DMS79 (cell line): ENCODE data around the gene GGT7.
"Not testable (repeated sequence)": the region's sequence is repeated elsewhere in the genome, so short reads cannot be mapped to it uniquely, and the experiment has no call there.

Experiments used
- DNase-seq: peaks from one replicate; lab custom pipeline; 2025; lab: John Stamatoyannopoulos, UW

GGT7 gene

DNA sequence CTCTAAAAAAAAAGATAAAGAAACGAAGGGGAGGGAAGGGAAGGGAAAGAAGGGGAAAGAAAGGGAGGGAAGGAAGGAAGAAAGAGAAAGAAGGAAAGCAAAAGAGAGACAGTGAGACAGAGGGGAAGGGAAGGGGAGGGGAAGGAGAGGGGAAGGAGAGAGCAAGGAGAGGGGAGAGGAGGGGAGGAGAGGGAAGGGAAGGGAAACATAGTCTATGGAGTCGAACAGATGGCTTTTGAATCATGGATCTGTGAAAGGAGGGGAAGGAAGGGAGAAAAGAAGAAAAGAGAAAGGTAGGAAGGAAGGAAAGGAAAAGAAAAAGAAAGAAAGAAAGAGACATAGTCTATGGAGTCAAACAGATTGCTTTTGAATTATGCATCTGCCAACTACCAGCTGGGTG is 30.5 kb downstream of the GGT7 start:
- DNase-seq, result no peak

DNA sequence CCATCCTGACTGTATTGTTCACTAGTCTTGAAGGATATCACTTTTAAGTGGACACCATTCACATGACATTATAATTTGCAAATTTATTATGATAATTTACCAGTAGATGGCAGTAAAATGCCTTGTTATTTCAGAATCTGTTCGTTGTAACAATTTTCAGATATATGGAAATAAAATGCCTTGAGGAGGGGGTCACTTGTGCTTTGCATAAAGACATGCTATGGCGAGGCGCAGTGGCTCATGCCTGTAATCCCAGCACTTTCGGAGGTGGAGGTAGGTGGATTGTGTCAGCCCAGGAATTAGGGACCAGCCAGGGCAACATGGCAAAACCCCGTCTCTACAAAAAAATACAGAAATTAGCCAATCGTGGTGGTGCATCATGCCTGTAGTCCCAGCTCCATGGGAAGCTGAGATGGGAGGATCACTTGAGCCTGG is 38.2 kb downstream of the GGT7 start:
- peak; percentile 23 for DNase-seq

DNA sequence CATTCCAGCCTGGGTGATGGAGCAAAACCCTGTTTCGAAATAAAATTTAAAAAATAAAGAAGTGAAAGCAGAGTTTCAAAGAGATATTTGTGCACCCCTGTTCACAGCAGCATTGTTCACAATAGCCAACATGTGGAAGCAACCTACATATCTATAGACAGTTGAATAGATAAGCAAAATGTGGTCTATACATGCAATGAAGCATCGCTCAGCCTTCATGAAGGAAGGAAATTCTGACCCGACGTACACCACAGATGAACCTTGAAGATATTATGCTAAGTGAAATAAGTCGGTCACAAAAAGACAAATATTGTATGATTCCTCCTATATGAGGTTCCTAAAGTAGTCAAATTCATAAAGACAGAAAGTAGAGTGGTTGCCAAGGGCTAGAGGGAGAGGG is 40.7 kb downstream of the GGT7 start:
- DNase-seq, result no peak

DNA sequence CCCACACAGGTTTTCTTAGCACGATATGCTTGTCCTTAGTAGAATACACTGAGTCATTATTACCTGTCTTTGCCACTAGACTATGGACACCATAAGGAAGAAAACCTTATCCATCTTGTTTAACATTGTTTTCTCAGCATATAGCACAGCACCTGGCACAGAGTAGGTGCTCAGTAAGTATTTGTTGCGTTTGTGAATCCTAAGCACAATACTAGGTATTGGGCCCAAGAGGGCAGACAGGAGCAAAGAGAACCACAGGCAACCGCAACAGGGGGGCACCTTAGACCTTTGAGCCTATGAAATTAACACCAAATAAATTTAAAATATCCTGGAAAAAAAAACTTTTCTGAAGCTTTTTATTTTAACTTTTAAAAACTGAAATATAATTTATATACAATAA is 43.5 kb downstream of the GGT7 start:
- no peak for DNase-seq

DNA sequence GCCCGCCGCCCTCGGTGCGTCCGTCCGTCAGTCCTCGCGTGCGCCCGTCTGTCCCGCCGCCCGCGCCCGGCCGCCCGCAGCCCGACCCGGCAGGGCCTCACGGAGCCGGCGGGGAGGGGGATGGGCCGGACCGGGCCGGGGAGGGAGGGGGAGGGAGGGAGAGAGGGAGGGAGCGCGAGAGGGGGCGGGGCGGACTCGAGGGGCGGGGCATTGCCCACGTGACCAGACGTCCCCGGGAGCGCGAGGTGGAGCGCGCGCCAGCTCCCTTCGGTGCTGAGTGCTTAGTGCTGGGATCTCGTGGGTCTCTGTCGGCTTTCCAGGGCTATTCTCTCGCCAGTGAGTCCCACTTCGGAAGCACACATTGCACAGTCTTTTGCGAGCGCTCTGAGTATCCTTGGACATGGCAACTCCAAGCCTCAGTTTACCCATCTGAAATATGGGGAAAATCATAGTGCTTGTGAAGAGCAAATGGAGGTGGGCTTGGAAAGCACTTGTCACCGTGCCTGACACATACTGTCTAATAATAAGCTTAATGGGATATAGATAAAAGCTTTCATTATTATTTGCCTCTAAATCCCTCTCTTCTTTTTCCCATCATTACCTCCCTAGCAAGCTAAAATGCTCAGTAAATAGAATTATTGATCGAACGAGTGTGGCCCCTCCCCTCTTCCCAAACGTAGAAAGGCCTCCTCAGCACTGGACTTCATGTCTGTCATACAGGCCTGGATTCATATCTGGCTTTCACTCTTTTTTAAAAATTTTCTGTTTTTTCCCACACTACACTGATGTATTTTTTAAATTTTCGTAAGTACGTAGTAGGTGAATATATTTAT is 46.9 kb downstream of the GGT7 start, which contains the start of gene NCOA6:
Gene NCOA6, minus strand, starts transcription at position 122 of the 833 bp plus-strand sequence. CDS start 43,296 bp downstream, outside the sequence.
- peak; percentile 30 for DNase-seq

DNA sequence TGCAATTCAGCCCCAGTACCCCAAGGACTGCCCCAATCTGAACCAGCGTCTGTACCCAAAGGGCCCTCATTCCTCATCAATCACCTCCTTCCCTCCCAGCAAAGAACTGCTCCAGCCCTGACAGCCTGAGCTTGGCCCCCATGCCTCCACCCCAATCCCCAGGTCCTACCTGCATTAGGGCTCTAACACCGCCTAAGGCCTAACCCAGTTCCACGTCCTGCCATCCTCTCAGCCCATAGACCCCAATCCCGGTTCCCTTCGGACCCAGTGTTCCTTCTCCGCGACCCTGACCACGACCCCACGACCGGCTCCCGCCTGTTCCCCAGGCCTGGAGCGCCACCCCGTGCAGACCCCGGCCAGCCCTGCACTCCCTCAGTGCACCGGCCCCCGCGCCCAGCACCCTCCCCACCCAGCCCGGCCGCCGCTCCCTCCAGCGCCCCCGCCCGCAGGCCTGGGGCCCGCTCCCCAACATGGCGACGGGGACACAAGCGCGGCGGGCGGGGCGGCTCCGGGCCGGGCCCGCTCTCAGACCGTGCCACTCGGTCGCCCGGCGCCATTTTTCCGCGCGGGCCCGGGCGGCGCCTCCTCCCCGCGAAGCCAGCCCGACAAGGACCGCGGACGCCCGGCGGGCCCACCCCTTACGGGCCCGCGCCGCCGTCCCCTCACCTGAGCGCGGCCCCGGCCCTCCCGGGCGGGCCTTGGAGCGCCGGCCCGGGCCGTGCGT is 47.7 kb downstream of the GGT7 start:
- peak; percentile 21 for DNase-seq

DNA sequence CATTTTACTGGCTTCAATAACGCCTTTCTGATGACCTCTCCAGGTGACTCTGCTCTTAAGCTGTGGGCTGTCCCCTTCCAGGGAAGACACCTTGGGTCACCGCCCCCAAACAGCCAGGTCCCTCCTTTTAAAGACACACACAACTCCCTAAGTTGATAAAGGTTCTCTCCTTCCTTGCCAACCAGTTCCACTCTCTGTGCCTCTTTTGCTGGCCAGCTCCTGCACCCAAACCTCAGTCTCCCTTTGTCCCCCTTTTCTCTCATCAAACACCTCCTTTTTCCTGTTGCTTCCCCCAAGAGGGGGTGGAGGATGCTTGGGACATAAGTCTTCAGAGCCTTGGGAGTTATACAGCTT is 48.2 kb downstream of the GGT7 start:
- peak; percentile 70 for DNase-seq

DNA sequence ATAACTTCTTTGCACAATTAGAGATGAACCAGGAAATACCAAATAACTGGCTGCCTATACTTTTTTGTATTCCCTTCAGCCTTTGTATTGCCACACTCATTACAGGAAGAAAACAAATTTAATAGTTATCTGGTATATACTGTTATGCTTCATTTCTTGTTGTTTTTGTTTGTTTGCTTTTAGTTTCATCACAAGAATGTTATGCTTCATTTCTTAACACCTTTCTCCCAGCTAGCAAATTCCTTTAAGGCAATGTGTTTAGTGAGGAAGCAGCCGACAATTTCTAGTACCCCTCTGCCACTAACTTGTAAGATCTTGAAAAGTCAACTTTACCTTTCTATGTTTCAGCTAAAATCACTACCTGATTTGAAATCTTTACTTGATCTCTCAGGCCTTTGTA is 48.6 kb downstream of the GGT7 start:
- no peak for DNase-seq

DNA sequence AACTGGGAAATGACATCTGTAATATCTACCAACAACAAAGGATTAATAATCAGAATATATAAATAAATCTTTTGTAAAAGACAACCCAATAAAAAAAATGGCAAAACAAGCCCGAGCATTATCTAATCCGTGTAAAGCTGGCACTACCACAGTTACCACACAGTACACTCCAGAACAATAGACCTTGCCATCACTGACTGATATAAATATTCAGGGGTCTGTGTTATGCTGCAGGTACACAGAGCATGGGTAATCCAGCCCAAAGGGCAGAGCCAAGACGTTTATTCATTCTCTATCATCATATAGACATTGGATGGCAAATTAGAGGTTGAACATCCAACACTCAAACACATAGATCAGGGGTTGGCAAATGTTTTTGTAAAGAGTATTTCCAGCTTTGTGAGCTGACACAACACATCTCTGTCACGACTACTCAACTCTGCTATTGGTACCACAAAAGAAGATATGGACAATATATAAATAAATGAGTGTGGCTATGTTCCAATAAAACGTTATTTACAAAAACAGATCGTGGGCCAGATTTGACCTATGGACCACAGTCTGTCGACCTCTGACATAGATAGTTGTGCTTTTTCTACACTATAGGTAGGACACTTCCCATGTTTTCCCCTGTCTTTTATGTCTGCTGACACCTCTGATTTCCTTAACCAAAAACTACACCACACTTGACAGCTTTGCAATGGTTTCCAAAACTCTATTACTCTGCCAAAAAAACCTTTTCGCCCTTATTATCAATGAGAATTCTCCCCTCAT is 51.7 kb downstream of the GGT7 start:
- no peak for DNase-seq

DNA sequence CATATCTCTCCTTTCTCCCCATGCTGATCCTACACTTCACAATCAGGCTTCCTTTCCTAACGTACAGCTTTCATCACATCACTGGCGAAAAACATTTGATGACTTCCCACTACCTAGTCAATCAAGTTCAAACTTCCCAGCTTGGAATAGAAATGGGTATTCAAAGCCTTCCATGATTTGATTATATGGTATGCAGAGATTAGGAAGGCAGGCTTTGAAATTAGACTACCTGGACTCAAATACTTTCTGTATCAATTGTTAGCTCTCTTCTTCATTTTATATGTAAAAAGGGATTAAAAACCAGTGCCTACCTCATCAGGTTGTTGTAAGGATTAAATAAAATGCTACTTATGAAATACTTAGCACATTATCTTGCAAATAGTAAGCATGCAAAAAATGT is 54.9 kb downstream of the GGT7 start:
- no peak for DNase-seq

DNA sequence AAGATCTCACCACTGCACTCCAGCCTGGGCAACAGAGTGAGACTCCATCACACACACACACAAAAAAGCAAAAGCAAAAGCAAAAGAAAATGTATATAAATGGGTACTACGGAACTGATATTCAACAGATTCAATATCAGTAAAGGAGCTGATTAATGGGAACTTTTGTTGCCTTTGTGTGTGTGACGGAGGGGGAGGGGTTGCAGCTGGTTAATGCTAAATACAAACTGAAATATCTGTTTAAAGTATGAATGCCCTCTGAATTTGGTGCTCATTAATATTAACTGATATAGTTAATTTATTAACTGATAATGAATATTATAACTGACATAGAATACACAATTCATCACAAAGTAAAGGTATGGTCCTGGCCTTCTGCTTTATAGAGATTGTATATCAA is 55.6 kb downstream of the GGT7 start:
- DNase-seq, result no peak

DNA sequence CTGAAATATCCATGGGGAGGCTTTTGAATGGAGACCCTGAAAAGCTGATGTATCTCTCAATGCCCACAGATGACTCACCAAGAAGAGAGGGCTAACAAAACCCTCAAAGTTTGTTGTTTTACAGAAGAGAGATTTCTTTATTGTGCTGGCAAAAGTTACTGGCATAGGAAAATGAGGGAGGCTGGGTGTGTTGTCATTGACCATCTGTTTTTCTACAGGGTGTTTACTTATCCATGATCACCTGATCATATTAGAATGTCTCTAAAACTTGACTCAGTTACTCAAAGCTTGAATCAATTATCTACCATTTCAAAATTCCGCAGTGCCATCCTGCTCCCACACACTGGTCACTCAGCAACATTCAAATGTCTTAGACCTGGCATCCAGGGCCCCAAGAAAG is 57.0 kb downstream of the GGT7 start:
- no peak for DNase-seq

DNA sequence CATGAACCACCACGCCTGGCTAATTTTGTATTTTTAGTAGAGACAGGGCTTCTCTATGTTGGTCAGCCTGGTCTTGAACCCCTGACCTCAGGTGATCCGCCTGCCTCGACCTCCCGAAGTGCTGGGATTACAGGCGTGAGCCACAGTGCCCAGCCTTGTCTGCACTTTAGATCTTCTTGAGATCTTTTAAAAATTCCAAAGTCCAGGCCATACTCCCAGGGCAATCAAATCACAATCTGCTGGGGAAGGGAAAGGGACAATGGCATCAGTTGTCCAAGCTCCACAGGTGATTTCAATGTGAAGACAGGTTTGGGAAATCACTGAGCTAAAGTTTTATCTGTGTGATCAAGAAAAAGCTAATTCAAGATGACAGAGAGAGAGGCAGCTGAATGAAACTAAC is 64.1 kb downstream of the GGT7 start:
- no peak for DNase-seq

DNA sequence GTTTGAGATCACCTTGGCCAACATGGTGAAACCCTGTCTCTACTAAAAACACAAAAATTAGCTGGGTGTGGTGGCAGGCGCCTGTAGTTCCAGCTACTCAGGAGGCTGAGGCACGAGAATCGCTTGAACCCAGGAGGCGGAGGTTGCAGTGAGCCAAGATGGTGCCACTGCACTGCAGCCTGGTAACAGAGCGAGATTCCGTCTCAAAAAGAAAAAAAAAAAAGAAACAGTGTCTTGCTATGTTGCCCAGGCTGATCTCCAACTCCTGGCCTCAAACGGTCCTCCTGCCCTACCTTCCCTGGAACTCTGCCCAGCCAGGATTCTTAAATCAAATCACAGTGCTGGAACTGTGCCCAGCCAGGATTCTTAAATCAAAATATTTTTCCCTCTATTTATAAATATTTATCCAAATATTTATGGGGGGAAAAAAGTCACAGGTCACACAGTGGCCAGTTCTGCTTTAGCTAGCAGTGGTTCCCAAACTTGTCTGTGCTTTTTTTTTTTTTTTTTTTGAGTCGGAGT is 64.7 kb downstream of the GGT7 start:
- DNase-seq, result not testable (repeated sequence)

DNA sequence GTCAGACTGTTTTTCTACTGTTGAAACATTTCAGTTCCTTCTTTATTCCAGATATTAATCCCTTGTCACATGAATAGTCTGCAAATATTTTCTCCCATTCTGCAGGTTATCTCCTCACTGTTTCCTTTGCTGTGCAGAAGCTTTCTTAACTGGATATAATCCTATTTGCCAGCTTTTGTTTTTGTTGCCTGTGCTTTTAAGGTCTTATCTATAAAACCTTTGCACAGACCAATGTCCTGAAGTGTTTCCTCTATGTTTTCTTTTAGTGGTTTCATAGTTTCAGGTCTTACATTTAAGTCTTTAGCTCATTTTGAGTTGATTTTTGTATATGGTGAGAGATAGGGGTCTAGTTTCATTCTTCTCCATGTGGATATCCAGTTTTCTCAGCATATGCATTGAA is 66.4 kb downstream of the GGT7 start:
- DNase-seq, result no peak

DNA sequence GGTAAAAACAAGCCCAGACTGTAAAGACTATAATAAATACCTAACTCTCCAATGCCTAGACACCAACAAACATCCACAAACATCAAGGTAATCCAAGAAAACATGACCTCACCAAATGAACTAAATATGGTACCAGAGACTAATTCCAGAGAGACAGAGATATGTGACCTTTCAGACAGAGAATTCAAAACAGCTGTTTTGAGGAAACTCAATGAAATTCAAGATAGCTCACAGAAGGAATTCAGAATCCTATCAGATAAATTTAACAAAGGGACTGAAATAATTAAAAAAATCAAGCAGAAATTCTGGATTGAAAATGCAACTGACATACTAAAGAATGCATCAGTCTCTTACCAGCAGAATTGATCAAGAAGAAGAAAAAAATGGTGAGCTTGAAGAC is 73.8 kb downstream of the GGT7 start:
- no peak for DNase-seq

DNA sequence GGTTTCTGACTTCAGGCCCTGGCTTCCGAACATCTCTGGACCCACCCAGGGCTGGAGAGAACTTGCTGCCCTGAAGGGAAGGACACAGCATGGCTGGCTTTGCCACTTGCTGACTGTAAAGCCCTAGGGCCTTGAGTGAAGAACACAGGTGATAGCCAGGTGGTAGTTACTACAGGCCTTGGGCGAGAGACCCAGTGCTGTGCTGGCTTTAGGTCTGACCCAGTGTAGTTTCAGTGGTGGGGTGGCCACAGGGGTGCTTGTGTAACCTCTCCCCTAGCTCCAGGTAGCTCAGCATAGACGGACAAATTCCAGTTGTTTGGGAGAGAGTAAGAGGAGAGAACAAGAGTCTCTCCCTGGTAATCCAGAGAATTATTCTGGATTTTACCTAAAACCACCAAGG is 74.3 kb downstream of the GGT7 start:
- DNase-seq, result no peak

DNA sequence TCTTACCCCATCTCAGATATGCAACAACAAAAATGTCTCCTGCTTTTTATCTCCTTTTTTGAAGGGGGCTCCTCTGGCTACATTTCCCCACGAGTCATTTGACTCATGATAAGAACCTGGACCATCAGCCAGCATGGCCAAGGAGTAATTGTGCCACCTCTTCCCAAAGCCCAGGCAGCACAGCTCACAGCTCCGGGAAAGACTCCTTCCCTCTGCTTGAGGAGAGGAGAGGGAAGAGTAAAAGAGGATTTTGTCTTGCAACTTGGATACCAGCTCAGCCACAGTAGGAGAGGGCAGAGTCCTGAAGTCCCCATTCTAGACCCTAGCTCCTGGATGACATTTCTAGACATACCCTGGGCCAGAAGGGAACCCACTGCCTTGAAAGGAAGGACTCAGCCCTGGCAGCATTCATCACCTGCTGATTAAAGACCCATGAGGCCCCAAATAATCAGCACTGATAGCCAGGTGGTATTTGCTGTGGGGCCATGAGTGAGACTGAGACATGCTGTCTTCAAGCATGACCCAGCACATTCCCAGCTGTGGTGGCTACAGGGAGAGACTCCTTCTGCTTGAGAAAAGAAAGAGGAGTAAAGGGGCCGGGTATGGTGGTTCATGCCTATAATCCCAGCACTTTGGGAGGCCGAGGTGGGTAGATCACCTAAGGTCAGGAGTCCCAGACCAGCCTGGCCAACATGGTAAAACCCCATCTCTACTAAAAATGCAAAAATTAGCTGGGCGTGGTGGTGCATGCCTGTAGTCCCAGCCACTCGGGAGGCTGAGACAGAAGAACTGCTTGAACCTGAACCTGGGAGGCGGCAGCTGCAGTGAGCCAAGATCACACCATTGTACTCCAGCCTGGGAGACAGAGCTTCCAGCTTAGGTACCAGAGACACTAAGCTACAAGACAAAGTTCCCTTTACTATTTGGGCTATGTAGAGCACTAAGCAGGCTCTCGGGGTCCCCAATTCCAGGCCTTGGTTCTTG is 75.4 kb downstream of the GGT7 start:
- no peak for DNase-seq
